GM12878 (cell line): Measurements from ENCODE around the gene STRIP2. TPM values are rescaled to one million over a fixed set of nuclear protein-coding genes. Genes with fewer than 3 reads are reported as not detected.
A peak's percentile ranks its signal among the peaks of the same experiment; 100 is the strongest.

ENCODE experiments used
- ATAC-seq: fragments of 200-7000 bp; cut with Tn5 transposase; 3 replicates; pipeline ENCODE4 v1.9.1; 2020; ENCODE audit warnings: mild to moderate bottlenecking, moderate library complexity
- BruUV-seq: library from RNA; stranded (reverse); fragments of 400-500 nt; replicated peaks from 2 replicates; lab custom pipeline; 2021; lab: Mats Ljungman, UMichigan
- CTCF ChIA-PET: fragments of 300-600 bp; sonication (Branson Sonifier 250); formaldehyde crosslinking; extraction: SDS; loops from one replicate; lab custom pipeline; 2021; ENCODE audit warnings: inconsistent platforms; lab: Yijun Ruan, JAX
- POLR2A ChIA-PET: fragments of 350-600 bp; formaldehyde crosslinking; extraction: SDS; loops from one replicate; lab custom pipeline; 2021; ENCODE audit warnings: inconsistent platforms; lab: Charles Lee
- RAD21 ChIA-PET: fragments of 300-600 bp; sonication (Branson Sonifier 250); formaldehyde crosslinking; loops from one replicate; lab custom pipeline; 2023; ENCODE audit warnings: antibody characterized with exemption; ENCODE audit not compliant: unreplicated experiment; lab: Charles Lee
- SMC1A ChIA-PET: fragments of 300-600 bp; sonication (Branson Sonifier 250); formaldehyde crosslinking; loops from one replicate; lab custom pipeline; 2023; ENCODE audit not compliant: unreplicated experiment, uncharacterized antibody; lab: Charles Lee
- DNase-seq: peaks from one replicate; pipeline ENCODE4 v3.0.0-alpha.2; 2011; ENCODE audit warnings: low read depth, low spot score
- FAIRE-seq: peaks from 3 replicates; lab custom pipeline; 2011; peaks lifted over from hg19 to GRCh38; lab: Jason Lieb, UNC
- H2AFZ ChIP-seq: 2 replicates; pipeline ENCODE4 v1.6.0; 2011; ENCODE audit warnings: low read depth, low read length, control low read depth; ENCODE audit not compliant: control insufficient read depth
- H3K27ac ChIP-seq: 2 replicates; pipeline ENCODE4 v1.5.1; 2011; ENCODE audit warnings: control low read depth; ENCODE audit not compliant: control insufficient read depth, insufficient read depth
- H3K27me3 ChIP-seq, 2 experiments: replicated peaks in 1 of 2; 2 replicates each; pipeline versions ENCODE4 v1.6.0 to v1.6.1; 2011; ENCODE audit warnings: low read length in 1 of 2; ENCODE audit not compliant: control insufficient read depth in 2 of 2, insufficient read depth in 2 of 2
- H3K36me3 ChIP-seq, 2 experiments: 2 replicates each; pipeline ENCODE4 v1.5.1; 2011; ENCODE audit warnings: low read length in 1 of 2; ENCODE audit not compliant: control insufficient read depth in 2 of 2, insufficient read depth in 2 of 2
- H3K4me1 ChIP-seq: 2 replicates; pipeline ENCODE4 v1.6.1; 2011; ENCODE audit warnings: mild to moderate bottlenecking, low read length, moderate library complexity, mixed read lengths; ENCODE audit not compliant: control insufficient read depth, insufficient read depth
- H3K4me2 ChIP-seq: 2 replicates; pipeline ENCODE4 v1.6.0; 2011; ENCODE audit warnings: control low read depth; ENCODE audit not compliant: control insufficient read depth, insufficient read depth
- H3K4me3 ChIP-seq: fragments of 200-600 bp; sonication (generic); 2 replicates; pipeline ENCODE4 v1.5.1; 2016
- H3K79me2 ChIP-seq: 2 replicates; pipeline ENCODE4 v1.6.0; 2011; ENCODE audit warnings: low read length; ENCODE audit not compliant: control insufficient read depth, insufficient read depth
- H3K9ac ChIP-seq: 2 replicates; pipeline ENCODE4 v1.8.0; 2011; ENCODE audit warnings: low read length, control low read depth, mixed read lengths; ENCODE audit not compliant: control insufficient read depth, insufficient read depth
- H3K9me3 ChIP-seq: replicated peaks from 3 replicates; pipeline ENCODE4 v1.5.1; 2011; ENCODE audit warnings: mild to moderate bottlenecking, low read length; ENCODE audit not compliant: control insufficient read depth, insufficient read depth
- H4K20me1 ChIP-seq: 2 replicates; pipeline ENCODE4 v1.6.0; 2011; ENCODE audit not compliant: control insufficient read depth, insufficient read depth
- IKZF2 ChIP-seq, 2 experiments: fragments of 450-650 bp; IDR thresholded peaks; 2 replicates each; pipeline ENCODE4 v1.6.1; 2017; ENCODE audit warnings: mild to moderate bottlenecking in 2 of 2, moderate library complexity in 2 of 2
- PML ChIP-seq: IDR thresholded peaks from 2 replicates; pipeline ENCODE4 v1.6.1; 2012; ENCODE audit warnings: low read length, inconsistent platforms
- TAF1 ChIP-seq: IDR thresholded peaks from 2 replicates; pipeline ENCODE4 v1.6.1; 2011; ENCODE audit warnings: mild to moderate bottlenecking, low read depth, low read length, borderline replicate concordance
- WGBS: methylation state at CpG from one replicate; pipeline ENCODE4 v1.1.6; 2016; ENCODE audit warnings: low lambda C conversion rate; ENCODE audit not compliant: insufficient replicate concordance, insufficient coverage; ENCODE audit errors: missing lambda C conversion rate; 5-methylcytosine and 5-hydroxymethylcytosine counted together
- in situ Hi-C: fragments of 300-500 bp; cut with MboI; formaldehyde crosslinking; loops from 9 replicates; pipeline ENCODE4 v1.14.3; 2018; ENCODE audit warnings: mixed read lengths
- intact Hi-C: fragments of 100-400 bp; cut with micrococcal nuclease; formaldehyde crosslinking; loops from one replicate; pipeline ENCODE4 v1.14.2; 2022; ENCODE audit not compliant: unreplicated experiment
- polyA plus RNA-seq, 11 experiments: library from polyadenylated mRNA; depleted of rRNA in 4 of 11; unstranded in 6 of 11; stranded (reverse) in 5 of 11; fragments of >200 nt; fragmentation: Nextera tagmentation in 4 of 11; fragmentation: Illumina TruSeq in 1 of 11; extraction: Ambion mirVana in 4 of 11; extraction: Trizol in 1 of 11; gene quantifications; 1 replicate in 1 of 11; 2 replicates in 10 of 11; pipeline versions ENCODE4 v1.2.1 to v1.2.3, GENCODE V29; 2011 to 2016; ENCODE audit warnings: inconsistent platforms in 2 of 11, missing spikeins in 2 of 11, low read depth in 1 of 11
- total RNA-seq, 4 experiments: library from RNA; depleted of rRNA in 3 of 4; stranded (reverse); fragments of >200 nt in 3 of 4; fragmentation: Illumina TruSeq in 1 of 4; extraction: Trizol in 1 of 4; gene quantifications; 2 replicates each; pipeline versions ENCODE4 v1.2.1 to v1.2.3, GENCODE V29; 2013 to 2021

The STRIP2 gene
- total and polyA plus RNA-seq, 10 of the 15 experiments (the other 5 are each of a cell fraction or from before 2014, with no cell fraction given): 0.48 to 5.8 (median 1.8) TPM

DNA sequence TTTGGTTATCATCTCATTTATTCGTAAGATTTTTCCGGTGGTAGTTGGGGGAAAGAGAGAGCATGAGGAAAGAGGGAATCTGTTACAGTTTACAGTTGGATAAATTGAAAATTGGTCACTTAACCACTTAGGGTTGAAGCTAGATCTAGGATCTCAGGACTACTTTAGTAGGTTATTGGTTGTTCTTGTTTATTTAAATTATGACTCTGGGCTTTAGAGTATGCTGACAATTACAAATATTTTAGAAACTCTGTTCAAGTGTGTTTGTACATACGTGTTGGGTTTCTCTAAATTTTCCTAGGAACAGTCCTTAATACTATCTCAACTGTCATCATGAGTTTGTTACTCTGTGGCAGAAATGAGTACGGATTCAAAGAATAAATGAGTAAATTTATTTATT, 48.6 kb upstream of the STRIP2 start:
- H4K20me1 ChIP-seq: no peaks in the 10 kb centered on the region
- BruUV-seq: no TSS peak
- no peak overlapping the region for H2AFZ ChIP-seq
- TF ChIP-seq TAF1: no peak
- ATAC-seq: no peak
- intact Hi-C loops: no loop called here
- ChIA-PET SMC1A (interaction anchor here (0.6 to 6.2 kb wide), 3 partner anchors 10 to 41 kb away, joined by 3 to 65 read pairs (median 4); no protein-coding TSS in a partner anchor), CTCF (interaction anchor here (0.6 to 9.8 kb wide), 3 partner anchors 8 to 36 kb away, joined by 3 to 129 read pairs (median 3); no protein-coding TSS in a partner anchor), POLR2A (no interaction called here), RAD21 (no interaction called here)
- in situ Hi-C loops: no loop called here
- H3K4me3 ChIP-seq: no peak overlapping the region
- H3K9me3 ChIP-seq: no peaks in the 10 kb centered on the region
- WGBS: 98% methylated on average over 4 of the region's 4 CpGs
- no peaks in the 10 kb centered on the region for H3K27me3 ChIP-seq
- no peak for DNase-seq
- no peak overlapping the region for H3K4me2 ChIP-seq
- no peak overlapping the region for H3K27ac ChIP-seq
- no peak overlapping the region for H3K9ac ChIP-seq
- H3K36me3 ChIP-seq: no peaks in the 10 kb centered on the region
- no peaks in the 10 kb centered on the region for H3K79me2 ChIP-seq
- no peaks in the 10 kb centered on the region; the same call in 1 of the 2 replicates for H3K4me1 ChIP-seq
- FAIRE-seq: no peak

DNA sequence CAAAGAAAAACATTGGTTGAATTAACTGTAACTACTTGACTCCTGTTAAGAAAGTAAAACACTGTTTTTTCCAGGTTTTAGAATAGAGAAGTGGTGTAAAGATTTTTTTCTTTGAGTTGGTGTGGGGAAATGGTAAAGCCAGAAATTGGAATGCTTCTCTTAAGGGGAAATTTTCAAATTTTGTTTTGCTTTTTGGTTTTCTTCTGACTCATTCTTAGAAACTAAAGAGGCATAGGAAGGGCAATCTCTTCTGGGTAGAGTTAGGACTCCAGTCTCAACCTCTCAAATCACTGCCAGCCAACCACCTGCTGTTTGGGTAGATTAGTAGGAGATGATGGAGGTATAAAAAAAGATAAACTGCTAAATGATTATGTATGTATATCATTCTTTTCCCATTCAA, 47.7 kb upstream of the STRIP2 start:
- Histone ChIP-seq H3K9me3 (no peaks in the 10 kb centered on the region), H3K4me3 (no peak overlapping the region), H3K79me2 (no peaks in the 10 kb centered on the region), H4K20me1 (no peaks in the 10 kb centered on the region), H3K36me3 (no peaks in the 10 kb centered on the region; a peak in 1 of 4 replicates), H3K27me3 (no peaks in the 10 kb centered on the region), H3K27ac (no peak overlapping the region), H3K9ac (no peak overlapping the region), H3K4me2 (no peak overlapping the region), H2AFZ (no peak overlapping the region), H3K4me1 (no peaks in the 10 kb centered on the region; the same call in 1 of the 2 replicates)
- intact Hi-C loops: no loop called here
- in situ Hi-C loops: no loop called here
- ChIA-PET SMC1A (interaction anchor here (0.7 to 6.2 kb wide), 9 partner anchors 11 to 617 kb away, joined by 3 to 65 read pairs (median 3); no protein-coding TSS in a partner anchor), POLR2A (interaction anchor here (1.0 kb wide), 1 partner anchor 15 kb away, joined by 3 read pairs; no protein-coding TSS in a partner anchor), RAD21 (interaction anchor here (0.6 to 3.6 kb wide), 3 partner anchors 15 to 168 kb away, joined by 4 to 22 read pairs (median 9); no protein-coding TSS in a partner anchor), CTCF (interaction anchor here (1.8 to 9.8 kb wide), 5 partner anchors 9 to 85 kb away, joined by 6 to 129 read pairs (median 20); no protein-coding TSS in a partner anchor)
- DNase-seq (no peak), ATAC-seq (peak; percentile 60), FAIRE-seq (no peak)
- TF ChIP-seq PML: no peak
- TF ChIP-seq IKZF2 (IDR thresholded peaks at IDR 0.05): peak in 1 of 2 experiments; percentile 17; a peak in 1 of 4 replicates
- BruUV-seq: no TSS peak
